Measurements from ENCODE around the gene SDC4.

Gene SDC4

DNA sequence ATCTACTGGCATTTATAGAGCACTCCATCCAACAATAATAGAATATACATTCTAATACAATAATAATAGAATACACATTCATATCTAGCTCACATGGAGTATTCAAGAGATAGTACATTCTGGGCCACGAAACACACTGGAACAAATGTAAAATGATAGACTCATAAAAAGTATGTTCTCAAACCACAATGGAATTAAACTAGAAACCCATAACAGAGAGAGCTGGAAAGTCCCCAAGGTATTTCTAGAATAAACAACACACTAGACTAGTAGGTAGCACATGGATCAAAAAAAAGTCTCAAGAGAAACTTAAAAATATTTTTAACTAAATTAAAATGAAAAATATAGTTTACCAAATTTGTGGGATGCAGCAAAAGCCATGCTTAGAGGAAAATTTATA is 39.0 kb upstream of the SDC4 start:
- DNase-seq (ENCODE audit: extremely low read depth, low read depth), result no peak
- TF ChIP-seq, protein P1, sequence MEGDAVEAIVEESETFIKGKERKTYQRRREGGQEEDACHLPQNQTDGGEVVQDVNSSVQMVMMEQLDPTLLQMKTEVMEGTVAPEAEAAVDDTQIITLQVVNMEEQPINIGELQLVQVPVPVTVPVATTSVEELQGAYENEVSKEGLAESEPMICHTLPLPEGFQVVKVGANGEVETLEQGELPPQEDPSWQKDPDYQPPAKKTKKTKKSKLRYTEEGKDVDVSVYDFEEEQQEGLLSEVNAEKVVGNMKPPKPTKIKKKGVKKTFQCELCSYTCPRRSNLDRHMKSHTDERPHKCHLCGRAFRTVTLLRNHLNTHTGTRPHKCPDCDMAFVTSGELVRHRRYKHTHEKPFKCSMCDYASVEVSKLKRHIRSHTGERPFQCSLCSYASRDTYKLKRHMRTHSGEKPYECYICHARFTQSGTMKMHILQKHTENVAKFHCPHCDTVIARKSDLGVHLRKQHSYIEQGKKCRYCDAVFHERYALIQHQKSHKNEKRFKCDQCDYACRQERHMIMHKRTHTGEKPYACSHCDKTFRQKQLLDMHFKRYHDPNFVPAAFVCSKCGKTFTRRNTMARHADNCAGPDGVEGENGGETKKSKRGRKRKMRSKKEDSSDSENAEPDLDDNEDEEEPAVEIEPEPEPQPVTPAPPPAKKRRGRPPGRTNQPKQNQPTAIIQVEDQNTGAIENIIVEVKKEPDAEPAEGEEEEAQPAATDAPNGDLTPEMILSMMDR (IDR thresholded peaks at IDR 0.05; ENCODE audit: low read depth, low read length), result no peak

- no peak for DNase-seq (ENCODE audit: extremely low read depth, low read depth)
- TF ChIP-seq, protein P1 (IDR thresholded peaks at IDR 0.05; ENCODE audit: low read depth, low read length), result no peak
Measured at GRCh38 chr20:45378191-45378590, 30.0 kb upstream of the SDC4 start, which contains the start of gene TP53TG5. Gene TP53TG5, minus strand, starts transcription at chr20:45378325. Its CDS starts 89 bp downstream, at chr20:45378236.

DNA sequence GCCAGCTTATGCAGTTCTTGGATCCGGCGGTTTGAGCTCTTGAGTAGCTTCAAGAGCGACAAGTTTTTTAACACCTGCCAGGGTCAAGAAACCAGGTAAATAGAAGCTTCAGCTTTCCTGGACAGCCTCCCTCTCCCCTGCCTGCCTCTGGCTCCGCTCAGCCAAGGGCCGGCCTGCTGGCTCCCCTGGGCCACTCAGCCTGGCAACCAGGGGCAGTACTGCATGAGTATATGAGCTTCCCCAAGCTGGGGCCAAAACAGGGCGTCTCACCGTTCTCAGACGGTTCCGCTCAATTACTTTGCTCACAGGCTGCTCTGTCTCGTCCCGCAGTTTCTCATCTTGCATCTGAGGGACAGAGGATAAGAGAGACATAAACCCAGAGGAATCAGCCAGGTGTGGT is 29.0 kb upstream of the SDC4 start:
- DNase-seq (ENCODE audit: extremely low read depth, low read depth), result no peak
- TF ChIP-seq, protein P1 (IDR thresholded peaks at IDR 0.05; ENCODE audit: low read depth, low read length), result no peak

- TF ChIP-seq, protein P1 (IDR thresholded peaks at IDR 0.05; ENCODE audit: low read depth, low read length), result no peak
Measured at GRCh38 chr20:45374966-45375365, 26.7 kb upstream of the SDC4 start.

GRCh38 chr20:45374101-45374467 is 25.9 kb upstream of the SDC4 start:
- DNase-seq (ENCODE audit: extremely low read depth, low read depth), result no peak
- TF ChIP-seq, protein P1 (IDR thresholded peaks at IDR 0.05; ENCODE audit: low read depth, low read length), result no peak

More at GRCh38 chr20:45374966-45375365, 26.7 kb upstream of the SDC4 start:
- DNase-seq (ENCODE audit: extremely low read depth, low read depth), result no peak

DNA sequence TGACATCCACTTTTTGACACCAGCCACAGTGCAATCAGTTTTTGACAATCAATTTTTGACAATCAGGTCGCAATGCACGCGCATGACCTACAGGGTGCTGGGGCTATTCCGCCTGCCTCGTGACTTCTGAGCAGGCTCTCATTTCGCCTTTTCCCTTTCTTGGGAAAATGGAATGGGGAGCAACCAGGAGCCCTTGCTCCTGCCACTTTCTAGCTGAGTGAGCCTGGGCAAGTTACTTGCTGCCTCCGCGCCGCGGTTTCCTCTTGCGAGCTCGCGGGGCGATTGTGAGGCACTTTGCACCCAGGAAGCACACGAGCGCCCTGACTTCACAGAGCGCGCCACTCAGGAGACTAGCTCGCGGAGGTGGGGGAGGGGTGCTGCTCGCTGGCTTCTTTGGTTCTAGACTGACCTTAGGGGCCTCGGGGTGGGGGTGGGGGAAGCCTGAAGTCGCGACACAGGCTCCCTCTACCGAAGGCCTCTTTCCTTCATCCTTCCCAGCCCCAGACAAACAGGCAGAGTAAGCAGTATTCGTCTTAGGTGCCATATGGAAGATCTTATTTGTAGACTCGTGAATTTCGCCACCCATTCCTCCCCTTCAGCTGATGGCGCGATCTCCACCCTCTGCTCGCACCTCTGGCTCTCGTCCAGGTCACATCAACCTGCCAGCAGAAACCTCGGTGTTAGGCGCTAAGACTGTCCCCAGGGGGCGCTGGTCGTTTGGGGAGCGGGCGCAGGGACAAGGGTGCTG is 25.3 kb upstream of the SDC4 start:
- no peak for DNase-seq (ENCODE audit: extremely low read depth, low read depth)
- TF ChIP-seq, protein P1 (IDR thresholded peaks at IDR 0.05; ENCODE audit: low read depth, low read length), result peak; percentile 92

DNA sequence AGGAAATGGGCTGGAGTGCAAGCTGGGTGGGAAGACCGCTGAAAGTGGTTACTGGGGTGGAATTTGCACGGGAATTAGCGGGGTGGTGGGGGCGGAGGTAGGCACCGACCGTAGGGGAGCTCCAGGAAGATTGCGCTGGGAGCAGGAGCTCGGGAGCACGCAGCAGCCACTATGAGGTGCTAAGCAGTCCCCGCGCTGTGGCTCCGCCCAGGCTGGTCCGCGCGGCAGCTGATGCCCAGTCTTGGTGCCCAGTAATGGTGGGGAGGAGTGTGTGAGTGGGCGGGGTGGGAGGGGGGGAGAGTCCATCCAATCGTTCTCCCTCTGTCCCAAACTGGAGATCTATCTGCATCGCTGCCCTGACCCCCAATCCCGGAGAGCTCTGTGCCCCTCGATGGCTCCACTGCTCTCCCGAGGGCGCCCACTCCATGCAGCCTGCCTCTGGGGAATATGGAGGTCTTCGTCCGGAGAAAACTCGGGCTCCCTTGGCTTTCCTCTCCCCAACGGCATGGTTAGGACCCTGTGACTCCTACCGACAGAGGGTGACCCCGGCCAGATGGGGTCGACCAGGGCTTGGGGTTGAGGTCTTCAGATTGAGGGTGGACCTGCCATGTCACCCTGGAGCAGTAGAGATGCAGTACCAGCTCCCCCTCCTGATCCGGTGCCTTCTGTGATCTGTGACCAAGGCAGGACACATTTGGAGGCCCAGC is 24.6 kb upstream of the SDC4 start:
- DNase-seq (ENCODE audit: extremely low read depth, low read depth), result no peak
- TF ChIP-seq, protein P1 (IDR thresholded peaks at IDR 0.05; ENCODE audit: low read depth, low read length), result no peak

Data from AG09319 (cell line).